Measurements from ENCODE around the gene RBM44.

GRCh38 chr2:237860273-237860935 is 61.8 kb downstream of the RBM44 start:
- TF ChIP-seq POLR2A (IDR thresholded peaks at IDR 0.05) (no peak), CTCF (IDR thresholded peaks at IDR 0.05) (no peak), EP300 (IDR thresholded peaks at IDR 0.05) (no peak)
